HG03139 (cell line): ENCODE results near the gene SPATS2.

ENCODE experiments used
- ATAC-seq: cut with Tn5 transposase; IDR thresholded peaks from one replicate; pipeline ENCODE4 v1.9.1; 2021; ENCODE audit not compliant: unreplicated experiment

Gene SPATS2

GRCh38 chr12:49461221-49461620, 94.0 kb downstream of the SPATS2 start:
- ATAC-seq, result no peak

GRCh38 chr12:49462083-49462744, 95.0 kb downstream of the SPATS2 start:
- ATAC-seq, result no peak

- no peak for ATAC-seq
Observed at GRCh38 chr12:49465132-49465531, 97.9 kb downstream of the SPATS2 start.

- ATAC-seq, result no peak
Observed at GRCh38 chr12:49470986-49471385, 103.7 kb downstream of the SPATS2 start.

GRCh38 chr12:49471557-49471956, 104.3 kb downstream of the SPATS2 start:
- no peak for ATAC-seq

GRCh38 chr12:49476091-49476490, 108.8 kb downstream of the SPATS2 start:
- ATAC-seq, result no peak

- ATAC-seq, result no peak
Observed at GRCh38 chr12:49478949-49479664, 111.8 kb downstream of the SPATS2 start.

GRCh38 chr12:49482095-49483051, 115.1 kb downstream of the SPATS2 start:
- ATAC-seq, result no peak

GRCh38 chr12:49483619-49484018, 116.4 kb downstream of the SPATS2 start:
- ATAC-seq, result no peak

GRCh38 chr12:49487605-49488004, 120.3 kb downstream of the SPATS2 start:
- no peak for ATAC-seq

- no peak for ATAC-seq
Observed at GRCh38 chr12:49489154-49489553, 121.9 kb downstream of the SPATS2 start.

- ATAC-seq, result no peak
Observed at GRCh38 chr12:49489720-49490119, 122.5 kb downstream of the SPATS2 start.

GRCh38 chr12:49491823-49492222, 124.6 kb downstream of the SPATS2 start:
- no peak for ATAC-seq

GRCh38 chr12:49493900-49494299, 126.6 kb downstream of the SPATS2 start:
- ATAC-seq, result no peak

GRCh38 chr12:49496417-49497360, 129.4 kb downstream of the SPATS2 start:
- ATAC-seq, result no peak

GRCh38 chr12:49501895-49502294, 134.6 kb downstream of the SPATS2 start:
- no peak for ATAC-seq

GRCh38 chr12:49502590-49502989, 135.3 kb downstream of the SPATS2 start:
- ATAC-seq, result no peak

- no peak for ATAC-seq
Observed at GRCh38 chr12:49503674-49504180, 136.5 kb downstream of the SPATS2 start.

GRCh38 chr12:49505672-49506071, 138.4 kb downstream of the SPATS2 start:
- no peak for ATAC-seq

- no peak for ATAC-seq
Observed at GRCh38 chr12:49507139-49507538, 139.9 kb downstream of the SPATS2 start.
